HFF-Myc (cell line): Measurements from ENCODE around the gene SIKE1.

ENCODE experiments used
- DNase-seq: peaks from one replicate; pipeline ENCODE4 v3.0.0-alpha.2; 2011; ENCODE audit warnings: low read depth; ENCODE audit errors: extremely low read depth
- H3K4me3 ChIP-seq: replicated peaks from 2 replicates; pipeline ENCODE4 v1.5.1; 2011; ENCODE audit warnings: low read depth, mild to moderate bottlenecking, control low read depth, low read length
- TF ChIP-seq, protein P1 (sequence below): IDR thresholded peaks from 2 replicates; pipeline ENCODE4 v1.5.1; 2012; ENCODE audit warnings: mild to moderate bottlenecking, low read depth, low read length, control low read depth; ENCODE audit errors: missing control alignments

Gene SIKE1

GRCh38 chr1:114753143-114753542, 27.3 kb downstream of the SIKE1 start:
- no peak overlapping the region for H3K4me3 ChIP-seq
- TF ChIP-seq, protein P1, sequence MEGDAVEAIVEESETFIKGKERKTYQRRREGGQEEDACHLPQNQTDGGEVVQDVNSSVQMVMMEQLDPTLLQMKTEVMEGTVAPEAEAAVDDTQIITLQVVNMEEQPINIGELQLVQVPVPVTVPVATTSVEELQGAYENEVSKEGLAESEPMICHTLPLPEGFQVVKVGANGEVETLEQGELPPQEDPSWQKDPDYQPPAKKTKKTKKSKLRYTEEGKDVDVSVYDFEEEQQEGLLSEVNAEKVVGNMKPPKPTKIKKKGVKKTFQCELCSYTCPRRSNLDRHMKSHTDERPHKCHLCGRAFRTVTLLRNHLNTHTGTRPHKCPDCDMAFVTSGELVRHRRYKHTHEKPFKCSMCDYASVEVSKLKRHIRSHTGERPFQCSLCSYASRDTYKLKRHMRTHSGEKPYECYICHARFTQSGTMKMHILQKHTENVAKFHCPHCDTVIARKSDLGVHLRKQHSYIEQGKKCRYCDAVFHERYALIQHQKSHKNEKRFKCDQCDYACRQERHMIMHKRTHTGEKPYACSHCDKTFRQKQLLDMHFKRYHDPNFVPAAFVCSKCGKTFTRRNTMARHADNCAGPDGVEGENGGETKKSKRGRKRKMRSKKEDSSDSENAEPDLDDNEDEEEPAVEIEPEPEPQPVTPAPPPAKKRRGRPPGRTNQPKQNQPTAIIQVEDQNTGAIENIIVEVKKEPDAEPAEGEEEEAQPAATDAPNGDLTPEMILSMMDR = no peak
- DNase-seq = no peak

- TF ChIP-seq, protein P1 = no peak
- no peak overlapping the region for H3K4me3 ChIP-seq
- DNase-seq = no peak
These were observed 29.7 kb downstream of the SIKE1 start for GRCh38 chr1:114750780-114751179.

- TF ChIP-seq, protein P1 = no peak
- DNase-seq = no peak
- no peak overlapping the region for H3K4me3 ChIP-seq
These were observed 30.6 kb downstream of the SIKE1 start for GRCh38 chr1:114749835-114750234.

DNA sequence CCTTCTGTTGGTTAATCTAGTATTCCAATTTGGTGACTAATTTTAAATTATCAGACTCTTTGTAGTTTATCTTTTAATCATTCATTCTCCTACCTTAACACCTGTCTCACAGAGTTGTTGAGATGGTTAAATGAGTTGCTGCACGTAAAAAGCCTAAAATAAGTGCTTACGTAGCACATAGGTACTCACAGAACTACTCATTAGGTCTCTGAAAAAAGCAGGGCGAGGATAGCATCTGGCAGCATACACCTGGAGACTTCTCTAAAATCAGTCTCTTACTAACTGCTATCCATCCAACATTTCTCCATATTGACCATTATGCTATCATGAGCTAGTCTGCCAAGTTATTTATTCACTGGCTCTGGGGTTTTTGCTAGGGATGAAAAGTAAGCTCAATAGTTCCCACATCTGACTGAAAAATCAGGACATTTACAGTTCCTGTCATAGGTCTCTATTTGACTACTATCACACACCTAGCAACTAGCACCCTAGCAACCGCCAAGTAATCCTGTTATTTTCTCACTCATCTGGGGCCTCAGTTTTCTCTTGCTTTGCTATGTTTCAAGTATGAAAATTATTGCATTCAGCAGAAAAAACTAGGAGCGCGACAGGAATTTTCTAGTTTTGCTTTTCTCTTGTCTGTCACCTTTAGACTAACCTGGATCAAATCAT, 33.9 kb downstream of the SIKE1 start:
- H3K4me3 ChIP-seq = no peak overlapping the region
- no peak for DNase-seq
- TF ChIP-seq, protein P1 = no peak

GRCh38 chr1:114745291-114745690, 35.2 kb downstream of the SIKE1 start:
- H3K4me3 ChIP-seq = no peak overlapping the region
- TF ChIP-seq, protein P1 = no peak
- DNase-seq = no peak

DNA sequence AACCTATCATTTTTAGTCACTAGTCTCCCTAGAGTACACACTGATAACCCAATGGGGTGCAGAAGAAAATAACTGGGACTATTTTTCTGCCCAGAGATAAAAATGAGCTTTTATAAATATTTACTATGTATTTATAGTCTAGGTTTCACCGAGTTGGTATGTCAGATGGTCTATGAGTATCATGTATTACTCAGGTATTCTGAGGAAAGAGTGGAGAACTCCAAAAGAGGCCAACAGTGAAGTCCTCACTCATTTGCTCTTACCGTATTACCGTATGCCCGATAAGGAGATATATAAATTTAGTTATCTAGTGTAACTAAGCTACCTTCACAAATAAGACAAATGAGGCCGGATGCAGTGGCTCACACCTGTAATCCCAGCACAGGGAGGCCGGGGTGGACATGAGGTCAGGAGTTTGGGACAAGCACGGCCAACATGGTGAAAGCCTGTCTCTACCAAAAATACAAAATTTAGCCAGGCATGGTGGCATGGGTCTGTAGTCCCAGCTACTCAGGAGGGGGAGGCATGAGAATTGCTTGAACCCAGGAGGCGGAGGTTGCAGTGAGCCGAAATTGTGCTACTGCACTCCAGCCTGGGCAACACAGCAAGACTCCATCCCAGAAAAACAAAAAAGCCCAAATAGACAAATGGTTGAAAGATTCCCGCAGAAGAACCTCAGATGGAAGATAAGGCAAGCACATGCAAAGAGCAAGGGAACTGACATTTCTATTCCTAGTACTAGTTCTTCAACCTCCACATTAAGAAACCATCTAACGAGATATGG, 38.3 kb downstream of the SIKE1 start:
- no peak overlapping the region for H3K4me3 ChIP-seq
- DNase-seq = no peak

More for the DNA sequence above, 38.3 kb downstream of the SIKE1 start:
- TF ChIP-seq, protein P1 = no peak
